Liver (tissue), 3 donors: ENCODE results near the gene IGSF1.

Experiments
- FOXA2 ChIP-seq: IDR thresholded peaks from 2 replicates; pipeline ENCODE4 v1.6.1; 2016; ENCODE audit warnings: antibody characterized with exemption
- GABPA ChIP-seq, 2 donors: IDR thresholded peaks in 1 of 2; conservative IDR thresholded peaks in 1 of 2; 2 replicates each; pipeline ENCODE4 v1.6.1; 2016; ENCODE audit warnings: antibody characterized with exemption in 2 of 2, mild to moderate bottlenecking in 1 of 2, moderate library complexity in 1 of 2
- HNF4G ChIP-seq: IDR thresholded peaks from 2 replicates; pipeline ENCODE4 v1.6.1; 2016; ENCODE audit warnings: antibody characterized with exemption
- JUND ChIP-seq, 2 donors: IDR thresholded peaks; 2 replicates each; pipeline ENCODE4 v1.6.1; 2016; ENCODE audit warnings: antibody characterized with exemption in 2 of 2
- RAD21 ChIP-seq, 2 donors: IDR thresholded peaks; 2 replicates each; pipeline ENCODE4 v1.6.1; 2016; ENCODE audit warnings: antibody characterized with exemption in 2 of 2, mild to moderate bottlenecking in 2 of 2
- RXRA ChIP-seq, 2 donors: IDR thresholded peaks; 2 replicates each; pipeline ENCODE4 v1.6.1; 2017 to 2018; ENCODE audit warnings: antibody characterized with exemption in 2 of 2, mild to moderate bottlenecking in 1 of 2
- TAF1 ChIP-seq: conservative IDR thresholded peaks from 2 replicates; pipeline ENCODE4 v1.6.1; 2016; ENCODE audit warnings: antibody characterized with exemption, mild to moderate bottlenecking
- YY1 ChIP-seq: IDR thresholded peaks from 2 replicates; pipeline ENCODE4 v1.6.1; 2016; ENCODE audit warnings: antibody characterized with exemption, mild to moderate bottlenecking
- TF ChIP-seq, protein P1 (sequence below): IDR thresholded peaks from 2 replicates; pipeline ENCODE4 v1.6.1; 2016; ENCODE audit warnings: antibody characterized with exemption, mild to moderate bottlenecking
- TF ChIP-seq, protein P2 (sequence below): fragments of 150-350 bp; IDR thresholded peaks from 2 replicates; pipeline ENCODE4 v1.5.1; 2017; ENCODE audit warnings: improper control_type of control experiment, low read depth, low read length; ENCODE audit not compliant: missing input control
- TF ChIP-seq, protein P3 (sequence below): IDR thresholded peaks from 2 replicates; pipeline ENCODE4 v1.6.1; 2016; ENCODE audit warnings: antibody characterized with exemption
- TF ChIP-seq, protein P4 (sequence below): IDR thresholded peaks from 2 replicates; pipeline ENCODE4 v1.6.1; 2016; ENCODE audit warnings: antibody characterized with exemption
- TF ChIP-seq, protein P5 (sequence below): IDR thresholded peaks from 2 replicates; pipeline ENCODE4 v1.6.1; 2016; ENCODE audit warnings: antibody characterized with exemption
- donor health status: healthy.
- donor health status: healthy.

DNA sequence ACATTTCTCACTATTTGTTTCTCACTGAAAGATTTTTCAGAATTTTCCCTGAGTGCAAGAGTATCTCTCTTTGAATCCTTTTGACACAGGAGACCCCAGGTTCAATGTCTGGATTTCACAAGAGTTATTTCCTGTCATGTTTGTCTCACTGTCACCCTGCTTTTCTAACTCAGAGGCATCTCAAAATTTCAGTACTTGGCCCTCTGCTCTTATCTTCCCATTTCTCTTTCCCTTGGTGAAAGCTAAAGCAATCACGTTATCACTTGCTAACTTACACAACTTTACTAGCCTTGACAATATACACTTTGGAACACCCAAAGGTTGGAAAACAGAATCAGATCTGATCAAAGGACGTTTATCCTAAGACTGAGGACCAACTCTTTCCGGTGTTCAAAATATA is 17.3 kb downstream of the IGSF1 start:
- TF ChIP-seq GABPA (IDR thresholded peaks at IDR 0.05 in 1 of 2, conservative IDR thresholded peaks at IDR 0.05 in 1 of 2) = no peak
- TF ChIP-seq YY1 = no peak
- no peak for TF ChIP-seq TAF1
- TF ChIP-seq, protein P1, sequence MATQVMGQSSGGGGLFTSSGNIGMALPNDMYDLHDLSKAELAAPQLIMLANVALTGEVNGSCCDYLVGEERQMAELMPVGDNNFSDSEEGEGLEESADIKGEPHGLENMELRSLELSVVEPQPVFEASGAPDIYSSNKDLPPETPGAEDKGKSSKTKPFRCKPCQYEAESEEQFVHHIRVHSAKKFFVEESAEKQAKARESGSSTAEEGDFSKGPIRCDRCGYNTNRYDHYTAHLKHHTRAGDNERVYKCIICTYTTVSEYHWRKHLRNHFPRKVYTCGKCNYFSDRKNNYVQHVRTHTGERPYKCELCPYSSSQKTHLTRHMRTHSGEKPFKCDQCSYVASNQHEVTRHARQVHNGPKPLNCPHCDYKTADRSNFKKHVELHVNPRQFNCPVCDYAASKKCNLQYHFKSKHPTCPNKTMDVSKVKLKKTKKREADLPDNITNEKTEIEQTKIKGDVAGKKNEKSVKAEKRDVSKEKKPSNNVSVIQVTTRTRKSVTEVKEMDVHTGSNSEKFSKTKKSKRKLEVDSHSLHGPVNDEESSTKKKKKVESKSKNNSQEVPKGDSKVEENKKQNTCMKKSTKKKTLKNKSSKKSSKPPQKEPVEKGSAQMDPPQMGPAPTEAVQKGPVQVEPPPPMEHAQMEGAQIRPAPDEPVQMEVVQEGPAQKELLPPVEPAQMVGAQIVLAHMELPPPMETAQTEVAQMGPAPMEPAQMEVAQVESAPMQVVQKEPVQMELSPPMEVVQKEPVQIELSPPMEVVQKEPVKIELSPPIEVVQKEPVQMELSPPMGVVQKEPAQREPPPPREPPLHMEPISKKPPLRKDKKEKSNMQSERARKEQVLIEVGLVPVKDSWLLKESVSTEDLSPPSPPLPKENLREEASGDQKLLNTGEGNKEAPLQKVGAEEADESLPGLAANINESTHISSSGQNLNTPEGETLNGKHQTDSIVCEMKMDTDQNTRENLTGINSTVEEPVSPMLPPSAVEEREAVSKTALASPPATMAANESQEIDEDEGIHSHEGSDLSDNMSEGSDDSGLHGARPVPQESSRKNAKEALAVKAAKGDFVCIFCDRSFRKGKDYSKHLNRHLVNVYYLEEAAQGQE = no peak
- TF ChIP-seq JUND (IDR thresholded peaks at IDR 0.05) = no peak
- TF ChIP-seq, protein P2, sequence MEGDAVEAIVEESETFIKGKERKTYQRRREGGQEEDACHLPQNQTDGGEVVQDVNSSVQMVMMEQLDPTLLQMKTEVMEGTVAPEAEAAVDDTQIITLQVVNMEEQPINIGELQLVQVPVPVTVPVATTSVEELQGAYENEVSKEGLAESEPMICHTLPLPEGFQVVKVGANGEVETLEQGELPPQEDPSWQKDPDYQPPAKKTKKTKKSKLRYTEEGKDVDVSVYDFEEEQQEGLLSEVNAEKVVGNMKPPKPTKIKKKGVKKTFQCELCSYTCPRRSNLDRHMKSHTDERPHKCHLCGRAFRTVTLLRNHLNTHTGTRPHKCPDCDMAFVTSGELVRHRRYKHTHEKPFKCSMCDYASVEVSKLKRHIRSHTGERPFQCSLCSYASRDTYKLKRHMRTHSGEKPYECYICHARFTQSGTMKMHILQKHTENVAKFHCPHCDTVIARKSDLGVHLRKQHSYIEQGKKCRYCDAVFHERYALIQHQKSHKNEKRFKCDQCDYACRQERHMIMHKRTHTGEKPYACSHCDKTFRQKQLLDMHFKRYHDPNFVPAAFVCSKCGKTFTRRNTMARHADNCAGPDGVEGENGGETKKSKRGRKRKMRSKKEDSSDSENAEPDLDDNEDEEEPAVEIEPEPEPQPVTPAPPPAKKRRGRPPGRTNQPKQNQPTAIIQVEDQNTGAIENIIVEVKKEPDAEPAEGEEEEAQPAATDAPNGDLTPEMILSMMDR = no peak
- no peak for TF ChIP-seq RXRA (IDR thresholded peaks at IDR 0.05)
- TF ChIP-seq, protein P3, sequence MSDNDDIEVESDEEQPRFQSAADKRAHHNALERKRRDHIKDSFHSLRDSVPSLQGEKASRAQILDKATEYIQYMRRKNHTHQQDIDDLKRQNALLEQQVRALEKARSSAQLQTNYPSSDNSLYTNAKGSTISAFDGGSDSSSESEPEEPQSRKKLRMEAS = no peak
- TF ChIP-seq, protein P4, sequence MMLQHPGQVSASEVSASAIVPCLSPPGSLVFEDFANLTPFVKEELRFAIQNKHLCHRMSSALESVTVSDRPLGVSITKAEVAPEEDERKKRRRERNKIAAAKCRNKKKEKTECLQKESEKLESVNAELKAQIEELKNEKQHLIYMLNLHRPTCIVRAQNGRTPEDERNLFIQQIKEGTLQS = no peak
- TF ChIP-seq HNF4G = no peak
- TF ChIP-seq RAD21 (IDR thresholded peaks at IDR 0.05) = no peak
- TF ChIP-seq, protein P5, sequence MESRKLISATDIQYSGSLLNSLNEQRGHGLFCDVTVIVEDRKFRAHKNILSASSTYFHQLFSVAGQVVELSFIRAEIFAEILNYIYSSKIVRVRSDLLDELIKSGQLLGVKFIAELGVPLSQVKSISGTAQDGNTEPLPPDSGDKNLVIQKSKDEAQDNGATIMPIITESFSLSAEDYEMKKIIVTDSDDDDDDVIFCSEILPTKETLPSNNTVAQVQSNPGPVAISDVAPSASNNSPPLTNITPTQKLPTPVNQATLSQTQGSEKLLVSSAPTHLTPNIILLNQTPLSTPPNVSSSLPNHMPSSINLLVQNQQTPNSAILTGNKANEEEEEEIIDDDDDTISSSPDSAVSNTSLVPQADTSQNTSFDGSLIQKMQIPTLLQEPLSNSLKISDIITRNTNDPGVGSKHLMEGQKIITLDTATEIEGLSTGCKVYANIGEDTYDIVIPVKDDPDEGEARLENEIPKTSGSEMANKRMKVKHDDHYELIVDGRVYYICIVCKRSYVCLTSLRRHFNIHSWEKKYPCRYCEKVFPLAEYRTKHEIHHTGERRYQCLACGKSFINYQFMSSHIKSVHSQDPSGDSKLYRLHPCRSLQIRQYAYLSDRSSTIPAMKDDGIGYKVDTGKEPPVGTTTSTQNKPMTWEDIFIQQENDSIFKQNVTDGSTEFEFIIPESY = no peak
- no peak for TF ChIP-seq FOXA2
